Nephron progenitor cell (in vitro differentiated cells): ENCODE measurements around the gene PDXK.
"Not testable (repeated sequence)": the region's sequence is repeated elsewhere in the genome, so short reads cannot be mapped to it uniquely, and the experiment has no call there.

Experiments
- DNase-seq: peaks from one replicate; pipeline ENCODE4 v3.0.0; 2021
- H3K27ac Mint-ChIP-seq: 2 replicates; pipeline ENCODE4 v1.8.0; 2021; ENCODE audit warnings: mild to moderate bottlenecking, moderate library complexity, mixed read lengths
- H3K27me3 Mint-ChIP-seq: 2 replicates; pipeline ENCODE4 v1.8.0; 2021; ENCODE audit warnings: mild to moderate bottlenecking, low read depth, mixed read lengths; ENCODE audit not compliant: poor library complexity
- H3K36me3 Mint-ChIP-seq: 2 replicates; pipeline ENCODE4 v1.8.0; 2021; ENCODE audit warnings: low read depth, mixed read lengths
- H3K4me1 Mint-ChIP-seq: 2 replicates; pipeline ENCODE4 v1.8.0; 2021; ENCODE audit warnings: mixed read lengths
- H3K4me3 Mint-ChIP-seq: 2 replicates; pipeline ENCODE4 v1.8.0; 2021; ENCODE audit warnings: mild to moderate bottlenecking, moderate library complexity, mixed read lengths
- H3K9me3 Mint-ChIP-seq: 2 replicates; pipeline ENCODE4 v1.8.0; 2021; ENCODE audit warnings: mild to moderate bottlenecking, moderate library complexity, mixed read lengths
- CTCF ChIP-seq: fragments of 200-600 bp; sonication (generic); IDR thresholded peaks from 2 replicates; pipeline ENCODE4 v1.5.0; 2021; ENCODE audit warnings: antibody characterized with exemption

Gene PDXK

GRCh38 chr21:43694437-43695079, 24.4 kb upstream of the PDXK start:
- Mint-ChIP-seq H3K4me1 (peaks cover 19% of the 10 kb centered on the region), H3K4me3 (no peak overlapping the region), H3K36me3 (peaks cover 55% of the 10 kb centered on the region), H3K27ac (no peak overlapping the region), H3K27me3 (peaks cover 2% of the 10 kb centered on the region), H3K9me3 (no peaks in the 10 kb centered on the region)
- TF ChIP-seq CTCF, result no peak
- DNase-seq, result no peak

GRCh38 chr21:43696214-43696613, 22.7 kb upstream of the PDXK start:
- no peak for TF ChIP-seq CTCF
- H3K9me3 Mint-ChIP-seq, result no peaks in the 10 kb centered on the region
- DNase-seq, result no peak
- peaks cover 49% of the 10 kb centered on the region for H3K36me3 Mint-ChIP-seq
- H3K27ac Mint-ChIP-seq, result no peak overlapping the region
- peaks cover 31% of the 10 kb centered on the region for H3K4me1 Mint-ChIP-seq
- H3K4me3 Mint-ChIP-seq, result no peak overlapping the region
- H3K27me3 Mint-ChIP-seq, result no peaks in the 10 kb centered on the region

- peaks cover 43% of the 10 kb centered on the region for H3K36me3 Mint-ChIP-seq
- no peaks in the 10 kb centered on the region for H3K27me3 Mint-ChIP-seq
- peak overlapping the region; percentile 85 for H3K27ac Mint-ChIP-seq
- DNase-seq, result no peak
- H3K4me3 Mint-ChIP-seq, result no peak overlapping the region
- H3K9me3 Mint-ChIP-seq, result no peaks in the 10 kb centered on the region
- H3K4me1 Mint-ChIP-seq, result peaks cover 41% of the 10 kb centered on the region
- no peak for TF ChIP-seq CTCF
These were observed 20.9 kb upstream of the PDXK start for GRCh38 chr21:43697758-43698643.

GRCh38 chr21:43699492-43699777, 19.5 kb upstream of the PDXK start:
- Mint-ChIP-seq H3K36me3 (peaks cover 32% of the 10 kb centered on the region), H3K4me1 (peaks cover 49% of the 10 kb centered on the region)
- H3K4me3 Mint-ChIP-seq, result not testable (repeated sequence)

GRCh38 chr21:43699933-43700599, 18.9 kb upstream of the PDXK start:
- no peaks in the 10 kb centered on the region for H3K9me3 Mint-ChIP-seq
- peak; percentile 39 for DNase-seq
- no peak overlapping the region for H3K27ac Mint-ChIP-seq
- H3K4me3 Mint-ChIP-seq, result no peak overlapping the region
- H3K36me3 Mint-ChIP-seq, result peaks cover 28% of the 10 kb centered on the region
- peaks cover 49% of the 10 kb centered on the region for H3K4me1 Mint-ChIP-seq
- TF ChIP-seq CTCF, result no peak
- H3K27me3 Mint-ChIP-seq, result peaks cover 2% of the 10 kb centered on the region

More at GRCh38 chr21:43699492-43699777, 19.5 kb upstream of the PDXK start:
- not testable (repeated sequence) for H3K27me3 Mint-ChIP-seq, H3K27ac Mint-ChIP-seq, DNase-seq, H3K9me3 Mint-ChIP-seq

- H3K27me3 Mint-ChIP-seq, result peaks cover 6% of the 10 kb centered on the region
- H3K4me1 Mint-ChIP-seq, result peaks cover 49% of the 10 kb centered on the region
- H3K36me3 Mint-ChIP-seq, result peaks cover 8% of the 10 kb centered on the region
- H3K27ac Mint-ChIP-seq, result no peak overlapping the region
- no peak overlapping the region for H3K4me3 Mint-ChIP-seq
- no peak for DNase-seq
- TF ChIP-seq CTCF, result no peak
- H3K9me3 Mint-ChIP-seq, result no peaks in the 10 kb centered on the region
These were observed 16.8 kb upstream of the PDXK start for GRCh38 chr21:43701936-43702784.
